Tibial nerve (tissue), 4 donors: ENCODE measurements around the gene PKHD1.

Experiments
- CTCF ChIP-seq, 5 experiments: fragments of 200-600 bp in 3 of 5; fragments of 450-650 bp in 2 of 5; sonication (generic) in 3 of 5; IDR thresholded peaks; one replicate each; pipeline ENCODE4 v1.5.1; 2016 to 2019; ENCODE audit warnings: antibody characterized with exemption in 5 of 5, mild to moderate bottlenecking in 3 of 5, moderate library complexity in 2 of 5
- EP300 ChIP-seq, 2 donors: sonication (generic); formaldehyde crosslinking; IDR thresholded peaks; one replicate each; pipeline ENCODE4 v1.6.1; 2017; ENCODE audit warnings: antibody characterized with exemption in 2 of 2, mild to moderate bottlenecking in 1 of 2
- POLR2A ChIP-seq, 2 donors: fragments of 450-650 bp; IDR thresholded peaks; one replicate each; pipeline ENCODE4 v1.6.1; 2017; ENCODE audit warnings: antibody characterized with exemption in 2 of 2, mild to moderate bottlenecking in 2 of 2, moderate library complexity in 2 of 2

DNA sequence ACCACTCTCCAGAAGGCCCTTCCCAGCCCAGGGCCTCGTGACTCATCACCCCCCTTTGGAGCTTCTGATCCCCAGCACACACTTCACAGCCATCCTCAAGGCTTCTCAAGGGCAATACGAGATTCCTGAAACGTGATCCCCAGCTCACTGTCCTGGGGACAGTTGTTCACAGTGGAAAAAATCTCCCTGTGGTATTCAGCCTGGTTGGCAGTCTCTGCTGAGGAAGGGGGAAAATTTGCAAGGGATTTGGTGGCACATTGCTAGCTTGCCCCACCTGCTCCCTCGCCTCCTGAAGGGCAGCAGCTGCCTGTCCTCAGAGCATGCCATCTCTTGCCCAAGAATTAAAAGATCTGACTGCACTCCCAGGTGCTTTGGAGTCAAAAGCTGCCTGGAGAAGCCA, 20.7 kb upstream of the PKHD1 start:
- no peak for TF ChIP-seq POLR2A (IDR thresholded peaks at IDR 0.05)
- TF ChIP-seq CTCF (IDR thresholded peaks at IDR 0.05) = no peak
- TF ChIP-seq EP300 (IDR thresholded peaks at IDR 0.05) = no peak
